Colonic mucosa (tissue), 4 donors: ENCODE results near the gene ZSCAN29. TPM values are rescaled to one million over a fixed set of nuclear protein-coding genes. Genes with fewer than 3 reads are reported as not detected.
"Not testable (repeated sequence)": the region's sequence is repeated elsewhere in the genome, so short reads cannot be mapped to it uniquely, and the experiment has no call there.

Experiments used
- DNase-seq: peaks from one replicate; pipeline ENCODE4 v3.0.0-alpha.2; 2020
- H3K27ac ChIP-seq: fragments of 200-600 bp; one replicate; pipeline ENCODE4 v1.8.0; 2021
- H3K27me3 ChIP-seq: fragments of 200-600 bp; one replicate; pipeline ENCODE4 v1.8.0; 2021
- H3K36me3 ChIP-seq: fragments of 200-600 bp; one replicate; pipeline ENCODE4 v1.8.0; 2021
- H3K4me1 ChIP-seq: fragments of 200-600 bp; one replicate; pipeline ENCODE4 v1.8.0; 2021; ENCODE audit warnings: mild to moderate bottlenecking
- H3K4me3 ChIP-seq: fragments of 200-600 bp; one replicate; pipeline ENCODE4 v1.8.0; 2021
- H3K9ac ChIP-seq, 2 donors: one replicate each; pipeline ENCODE4 v1.7.0; 2013; ENCODE audit warnings: control low read depth in 2 of 2, low read depth in 2 of 2, low read length in 2 of 2
- H3K9me3 ChIP-seq: fragments of 200-600 bp; one replicate; pipeline ENCODE4 v1.8.0; 2021
- intact Hi-C: fragments of 100-400 bp; cut with DNase I; formaldehyde crosslinking; loops from one replicate; pipeline ENCODE4 v1.14.1; 2022
- total RNA-seq, 2 donors: library from RNA; stranded (reverse); fragmentation: NEBNext Ultra II Directional in 1 of 2; extraction: Animal tissue kit (Norgen Biotek cat#: 25700) in 1 of 2; gene quantifications; one replicate each; pipeline ENCODE4 v1.2.1, GENCODE V29; 2021
- TF ChIP-seq, protein P1 (sequence below): fragments of 200-600 bp; IDR thresholded peaks from one replicate; pipeline ENCODE4 v1.8.0; 2022; ENCODE audit warnings: antibody characterized with exemption, mild to moderate bottlenecking
- donor health status: healthy.
- donor health status: DM: no; HTN: no; CAD: no.
- donor health status: DM: no; HTN: no; CAD: no.

ZSCAN29 gene
- total RNA-seq, 2 donors from 2014 or later, result 26.2 to 26.6 TPM

- Histone ChIP-seq H3K4me3 (no peak overlapping the region), H3K9ac (no peak overlapping the region), H3K9me3 (no peaks in the 10 kb centered on the region), H3K36me3 (peaks cover 17% of the 10 kb centered on the region), H3K27me3 (no peaks in the 10 kb centered on the region), H3K4me1 (no peaks in the 10 kb centered on the region), H3K27ac (no peak overlapping the region)
- intact Hi-C loops, result no loop called here
- TF ChIP-seq, protein P1, sequence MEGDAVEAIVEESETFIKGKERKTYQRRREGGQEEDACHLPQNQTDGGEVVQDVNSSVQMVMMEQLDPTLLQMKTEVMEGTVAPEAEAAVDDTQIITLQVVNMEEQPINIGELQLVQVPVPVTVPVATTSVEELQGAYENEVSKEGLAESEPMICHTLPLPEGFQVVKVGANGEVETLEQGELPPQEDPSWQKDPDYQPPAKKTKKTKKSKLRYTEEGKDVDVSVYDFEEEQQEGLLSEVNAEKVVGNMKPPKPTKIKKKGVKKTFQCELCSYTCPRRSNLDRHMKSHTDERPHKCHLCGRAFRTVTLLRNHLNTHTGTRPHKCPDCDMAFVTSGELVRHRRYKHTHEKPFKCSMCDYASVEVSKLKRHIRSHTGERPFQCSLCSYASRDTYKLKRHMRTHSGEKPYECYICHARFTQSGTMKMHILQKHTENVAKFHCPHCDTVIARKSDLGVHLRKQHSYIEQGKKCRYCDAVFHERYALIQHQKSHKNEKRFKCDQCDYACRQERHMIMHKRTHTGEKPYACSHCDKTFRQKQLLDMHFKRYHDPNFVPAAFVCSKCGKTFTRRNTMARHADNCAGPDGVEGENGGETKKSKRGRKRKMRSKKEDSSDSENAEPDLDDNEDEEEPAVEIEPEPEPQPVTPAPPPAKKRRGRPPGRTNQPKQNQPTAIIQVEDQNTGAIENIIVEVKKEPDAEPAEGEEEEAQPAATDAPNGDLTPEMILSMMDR, result no peak
- DNase-seq, result no peak
Observed at GRCh38 chr15:43408789-43409188, 37.9 kb upstream of the ZSCAN29 start.

DNA sequence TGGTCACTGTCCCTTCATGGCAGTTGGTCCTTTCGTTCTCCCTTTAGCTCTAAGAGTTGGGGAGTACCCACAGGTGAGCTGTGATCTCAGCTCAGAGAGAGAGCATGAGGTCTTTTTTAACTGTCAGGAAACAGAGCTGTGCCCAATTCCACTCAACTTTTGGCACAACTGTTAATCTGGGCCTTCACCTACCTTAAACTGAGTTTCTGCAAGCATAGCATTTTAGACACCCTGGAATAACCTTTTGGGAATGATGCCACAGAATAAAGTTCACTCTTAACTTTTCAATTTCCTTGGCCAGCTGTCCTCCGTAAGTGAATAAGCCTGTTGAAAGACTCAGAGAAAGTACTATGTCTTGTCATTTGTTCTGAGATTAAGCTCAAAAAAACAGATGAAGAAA is 36.0 kb upstream of the ZSCAN29 start:
- no peaks in the 10 kb centered on the region for H3K27me3 ChIP-seq
- intact Hi-C loops, result no loop called here

DNA sequence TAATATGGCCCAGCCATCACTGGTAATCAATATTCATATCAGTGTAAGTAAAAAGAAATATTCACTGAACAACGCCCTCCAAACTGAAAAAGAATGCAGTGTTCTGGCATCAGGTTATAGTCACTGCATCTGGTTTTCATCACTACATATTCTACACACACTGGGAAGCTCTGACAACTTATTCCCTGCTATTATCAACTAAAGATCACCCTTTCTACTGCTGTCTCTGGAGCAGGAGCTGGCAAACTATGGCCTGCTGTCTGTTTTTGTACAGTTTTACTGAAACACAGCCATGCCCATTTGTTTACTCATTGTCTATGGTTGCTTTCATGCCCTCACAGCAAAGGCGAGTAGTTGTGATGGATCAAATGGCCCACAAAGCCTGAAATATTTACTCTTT is 35.3 kb upstream of the ZSCAN29 start:
- no peaks in the 10 kb centered on the region for H3K9me3 ChIP-seq
- no peak overlapping the region for H3K4me3 ChIP-seq
- H3K4me1 ChIP-seq, result no peaks in the 10 kb centered on the region
- no peak overlapping the region for H3K9ac ChIP-seq
- intact Hi-C loops, result no loop called here
- H3K27me3 ChIP-seq, result no peaks in the 10 kb centered on the region
- DNase-seq, result no peak
- H3K36me3 ChIP-seq, result peaks cover 15% of the 10 kb centered on the region
- H3K27ac ChIP-seq, result no peak overlapping the region
- TF ChIP-seq, protein P1, result no peak

More for the DNA sequence above, 36.0 kb upstream of the ZSCAN29 start:
- no peak for DNase-seq
- peaks cover 19% of the 10 kb centered on the region for H3K36me3 ChIP-seq
- H3K4me3 ChIP-seq, result no peak overlapping the region
- H3K9ac ChIP-seq, result no peak overlapping the region
- H3K4me1 ChIP-seq, result no peaks in the 10 kb centered on the region
- TF ChIP-seq, protein P1, result no peak
- H3K27ac ChIP-seq, result no peak overlapping the region
- no peaks in the 10 kb centered on the region for H3K9me3 ChIP-seq

DNA sequence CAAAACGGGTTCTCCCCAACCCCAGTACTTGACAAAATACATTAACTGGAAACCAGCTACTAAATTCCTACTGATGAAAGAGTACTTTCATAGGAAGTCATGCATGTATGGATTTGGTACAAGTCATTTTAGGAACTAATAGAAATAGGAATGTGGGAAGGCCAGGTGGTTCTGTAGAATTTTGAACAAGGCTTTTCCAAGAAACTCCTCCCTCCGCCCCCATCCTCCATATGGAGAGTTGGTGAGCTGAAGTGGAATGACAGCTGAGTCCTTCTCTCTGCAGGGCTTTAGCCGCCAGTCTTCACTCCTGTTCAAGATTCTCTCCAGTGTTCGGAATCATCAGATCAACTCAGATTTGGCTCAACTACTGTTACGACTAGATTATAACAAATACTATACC is 33.3 kb upstream of the ZSCAN29 start:
- H3K27ac ChIP-seq, result no peak overlapping the region
- H3K4me3 ChIP-seq, result no peak overlapping the region
- H3K9me3 ChIP-seq, result no peaks in the 10 kb centered on the region
- TF ChIP-seq, protein P1, result no peak
- no peak for DNase-seq
- intact Hi-C loops, result no loop called here
- no peaks in the 10 kb centered on the region for H3K27me3 ChIP-seq
- H3K4me1 ChIP-seq, result no peaks in the 10 kb centered on the region
- H3K36me3 ChIP-seq, result peaks cover 21% of the 10 kb centered on the region
- no peak overlapping the region for H3K9ac ChIP-seq

DNA sequence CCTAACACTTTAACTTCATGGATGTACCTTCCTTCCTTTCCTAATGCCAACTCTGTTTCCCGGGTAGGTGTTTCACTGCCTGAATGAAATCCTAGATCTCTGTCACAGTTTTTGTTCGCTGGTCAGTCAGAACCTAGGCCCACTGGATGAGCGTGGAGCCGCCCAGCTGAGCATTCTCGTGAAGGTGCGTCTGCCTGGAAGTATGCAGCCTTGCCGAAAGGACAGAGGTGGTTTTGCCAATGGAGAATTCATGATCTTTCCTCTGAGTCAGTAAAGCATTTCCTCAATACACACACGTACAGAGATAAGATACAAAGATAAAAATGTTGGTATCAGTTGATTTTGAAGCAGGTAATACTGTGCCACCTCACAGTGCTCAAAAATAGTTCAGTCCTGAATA is 32.8 kb upstream of the ZSCAN29 start:
- intact Hi-C loops, result no loop called here
- peaks cover 15% of the 10 kb centered on the region for H3K36me3 ChIP-seq
- TF ChIP-seq, protein P1, result no peak

GRCh38 chr15:43402255-43402654 is 31.4 kb upstream of the ZSCAN29 start:
- no peaks in the 10 kb centered on the region for H3K27me3 ChIP-seq
- DNase-seq, result no peak
- peaks cover 15% of the 10 kb centered on the region for H3K36me3 ChIP-seq
- H3K4me3 ChIP-seq, result no peak overlapping the region
- TF ChIP-seq, protein P1, result no peak
- intact Hi-C loops, result no loop called here
- H3K27ac ChIP-seq, result no peak overlapping the region
- H3K4me1 ChIP-seq, result no peaks in the 10 kb centered on the region
- no peaks in the 10 kb centered on the region for H3K9me3 ChIP-seq
- H3K9ac ChIP-seq, result no peak overlapping the region

More for the DNA sequence above, 32.8 kb upstream of the ZSCAN29 start:
- no peak overlapping the region for H3K9ac ChIP-seq
- DNase-seq, result no peak
- H3K27ac ChIP-seq, result no peak overlapping the region
- H3K27me3 ChIP-seq, result no peaks in the 10 kb centered on the region
- H3K4me1 ChIP-seq, result no peaks in the 10 kb centered on the region
- H3K9me3 ChIP-seq, result no peaks in the 10 kb centered on the region
- no peak overlapping the region for H3K4me3 ChIP-seq

- DNase-seq, H3K36me3 ChIP-seq, H3K4me1 ChIP-seq, H3K4me3 ChIP-seq, H3K27ac ChIP-seq, H3K27me3 ChIP-seq, H3K9ac ChIP-seq, intact Hi-C loops, H3K9me3 ChIP-seq: not testable (repeated sequence)
Observed at GRCh38 chr15:43393592-43393991, 22.7 kb upstream of the ZSCAN29 start.
